Measurements from ENCODE around the gene KRTAP5-2.

KRTAP5-2 gene

DNA sequence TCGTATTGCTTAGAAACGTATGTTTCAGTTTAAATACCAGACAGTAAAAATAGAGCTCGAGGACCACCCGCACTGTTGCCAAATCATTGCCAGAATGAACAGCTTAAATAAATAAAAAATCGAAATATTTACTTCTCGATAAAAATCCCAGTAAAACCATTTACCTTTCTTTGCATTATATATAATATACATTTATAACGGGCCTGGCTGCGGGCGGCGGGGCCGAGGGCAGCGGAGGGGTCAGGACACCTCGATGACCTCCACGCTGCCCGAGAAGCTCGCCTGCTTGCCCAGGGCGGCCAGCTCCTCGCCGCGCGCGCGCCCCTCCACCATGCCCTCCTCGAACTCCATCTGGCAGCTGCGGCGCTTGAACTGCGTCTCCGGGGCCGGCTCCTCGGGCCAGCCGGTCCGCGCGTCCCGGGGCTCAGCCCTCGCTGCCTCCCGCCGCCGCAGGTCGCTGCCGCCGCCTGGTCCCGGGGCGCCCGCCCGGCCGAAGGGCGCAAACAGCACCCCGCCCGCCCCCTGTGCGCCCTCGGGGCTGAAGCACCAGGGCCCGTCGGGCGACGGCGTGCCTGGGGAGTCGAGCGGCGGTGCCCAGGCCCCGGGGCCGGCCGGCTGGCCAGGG, 41.7 kb downstream of the KRTAP5-2 start:
- no peak for DNase-seq (ENCODE audit: low read depth in 2 of 2)

GRCh38 chr11:1555713-1556153, 42.4 kb downstream of the KRTAP5-2 start:
- DNase-seq (ENCODE audit: low read depth in 2 of 2) = no peak

DNA sequence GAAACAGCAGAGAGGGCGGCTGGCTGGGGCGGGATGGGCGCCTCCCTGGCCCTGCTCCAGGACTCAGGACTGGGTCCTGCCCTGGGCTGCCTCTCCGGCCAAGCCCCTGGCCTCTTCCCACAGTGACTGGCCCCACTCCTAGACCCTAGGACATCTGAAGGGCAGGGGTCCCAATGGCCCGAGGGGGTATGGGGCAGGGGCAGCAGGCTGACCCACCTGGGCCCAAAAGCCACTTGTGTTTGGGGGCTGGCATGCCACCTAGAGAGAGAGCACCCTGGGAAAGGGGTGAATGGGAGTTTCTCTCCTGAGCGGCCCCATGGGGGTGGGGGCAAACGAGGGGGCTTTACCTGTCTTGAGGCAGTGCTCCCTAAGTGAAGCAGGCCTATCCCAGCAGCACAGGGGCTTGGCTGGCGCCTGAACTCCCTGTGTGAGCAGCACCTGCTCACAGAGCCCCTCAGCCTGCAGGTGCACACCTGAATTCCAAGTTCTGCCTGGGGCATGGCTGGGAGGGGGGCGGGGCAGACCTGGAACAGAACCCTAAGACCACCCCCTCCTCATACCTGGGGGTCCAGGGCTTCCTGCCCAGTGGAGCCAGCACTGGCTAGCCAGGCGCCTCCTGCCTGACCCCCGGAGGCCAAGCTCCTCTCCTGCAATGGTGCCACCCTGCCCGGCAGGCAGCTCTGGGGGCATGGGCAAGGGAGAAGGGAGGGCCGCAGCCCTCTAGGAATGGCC, 42.9 kb downstream of the KRTAP5-2 start:
- no peak for DNase-seq (ENCODE audit: low read depth in 2 of 2)

GRCh38 chr11:1553808-1554594, 44.1 kb downstream of the KRTAP5-2 start:
- DNase-seq (ENCODE audit: low read depth in 2 of 2) = no peak

GRCh38 chr11:1549338-1550330, 48.5 kb downstream of the KRTAP5-2 start:
- DNase-seq (ENCODE audit: low read depth in 2 of 2) = no peak

DNA sequence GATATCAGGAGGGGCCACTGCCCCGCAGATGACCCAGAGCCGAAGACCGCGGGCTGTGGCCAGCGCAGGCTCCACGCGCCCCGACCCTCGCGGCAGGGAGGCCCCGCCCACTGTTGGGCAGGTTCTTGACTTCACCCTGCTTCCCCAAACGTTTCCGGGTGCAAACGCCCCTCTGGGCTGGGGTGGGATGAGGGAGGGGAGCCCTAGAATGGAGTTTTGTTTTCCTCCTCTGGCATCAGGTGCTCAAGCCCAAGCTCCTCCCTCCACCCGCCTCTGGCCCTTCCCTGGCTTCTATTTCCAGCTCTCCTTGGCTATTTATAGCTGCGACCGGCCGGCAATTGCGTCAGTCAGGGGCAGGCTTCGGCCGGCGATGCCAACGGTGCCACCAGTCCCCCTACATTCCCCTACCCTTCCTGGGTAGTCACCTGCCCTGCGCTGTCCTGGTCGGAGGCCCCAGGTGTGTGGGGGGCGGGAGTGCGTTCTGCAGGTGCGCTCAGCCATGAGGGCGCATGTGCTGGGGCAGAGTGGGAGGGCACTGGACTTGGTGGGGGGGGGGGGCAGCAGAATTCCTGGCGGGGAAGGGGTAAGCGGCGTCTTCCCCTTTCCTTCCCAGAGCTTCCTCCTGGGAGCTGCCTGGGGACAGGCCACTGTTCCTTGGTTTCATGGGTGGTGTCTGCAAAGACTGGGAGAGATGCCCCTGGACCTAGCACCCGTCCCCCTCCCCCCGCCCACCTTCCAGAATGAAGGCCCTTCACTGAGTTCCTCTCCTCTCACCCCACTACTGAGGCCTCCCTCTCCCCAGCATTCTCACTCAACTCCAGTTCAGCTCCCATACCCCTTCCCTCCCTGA, 49.6 kb downstream of the KRTAP5-2 start:
- DNase-seq (ENCODE audit: low read depth in 2 of 2) = no peak

DNA sequence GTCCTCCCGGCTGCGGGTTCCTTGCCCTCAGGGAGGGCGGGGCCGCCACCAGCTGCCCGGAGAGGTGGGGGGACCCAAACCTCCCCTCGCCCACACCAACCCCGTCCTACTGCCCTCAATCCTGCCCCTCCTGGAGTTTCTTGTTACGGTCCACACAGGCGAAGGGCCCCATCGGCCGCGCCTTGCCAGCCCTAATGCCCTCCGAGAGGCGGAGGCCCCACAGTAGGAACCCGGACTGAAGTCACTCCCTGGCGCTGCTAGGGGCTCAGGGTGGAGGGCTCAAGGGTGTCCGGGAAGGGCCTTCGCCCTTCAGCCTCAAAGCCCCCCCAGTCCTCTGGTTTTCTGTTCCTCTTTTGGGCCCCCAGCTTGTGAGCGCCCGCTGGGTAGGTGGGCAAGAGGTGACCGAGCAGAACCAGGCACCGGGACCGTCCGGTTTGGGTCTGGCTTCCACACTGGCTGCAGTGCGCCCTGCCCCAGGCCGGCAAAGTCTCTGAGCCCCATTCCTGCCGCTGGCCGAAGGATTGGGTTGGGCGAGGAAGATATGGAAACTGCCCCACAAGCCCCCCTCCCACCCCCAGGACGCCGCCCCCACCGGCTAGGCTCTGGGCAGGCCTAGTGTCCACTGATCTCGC, 50.5 kb downstream of the KRTAP5-2 start:
- no peak for DNase-seq (ENCODE audit: low read depth in 2 of 2)
